HL-60 (cell line): ENCODE data around the gene CRELD2.

Experiments
- GABPA ChIP-seq: IDR thresholded peaks from 2 replicates; pipeline ENCODE4 v1.6.1; 2012; ENCODE audit warnings: low read depth
- POLR2AphosphoS5 ChIP-seq: IDR thresholded peaks from 2 replicates; pipeline ENCODE4 v1.6.1; 2012; ENCODE audit warnings: low read depth
- SPI1 ChIP-seq: IDR thresholded peaks from 2 replicates; pipeline ENCODE4 v1.6.1; 2012; ENCODE audit warnings: low read depth, mild to moderate bottlenecking, borderline replicate concordance
- TF ChIP-seq, protein P1 (sequence below): IDR thresholded peaks from 2 replicates; pipeline ENCODE4 v1.6.1; 2012; ENCODE audit warnings: low read depth; ENCODE audit not compliant: insufficient replicate concordance
- TF ChIP-seq, protein P2 (sequence below): IDR thresholded peaks from one replicate; pipeline ENCODE4 v1.5.1; 2011; ENCODE audit warnings: low read length, control low read depth, inconsistent platforms; ENCODE audit not compliant: insufficient read depth

DNA sequence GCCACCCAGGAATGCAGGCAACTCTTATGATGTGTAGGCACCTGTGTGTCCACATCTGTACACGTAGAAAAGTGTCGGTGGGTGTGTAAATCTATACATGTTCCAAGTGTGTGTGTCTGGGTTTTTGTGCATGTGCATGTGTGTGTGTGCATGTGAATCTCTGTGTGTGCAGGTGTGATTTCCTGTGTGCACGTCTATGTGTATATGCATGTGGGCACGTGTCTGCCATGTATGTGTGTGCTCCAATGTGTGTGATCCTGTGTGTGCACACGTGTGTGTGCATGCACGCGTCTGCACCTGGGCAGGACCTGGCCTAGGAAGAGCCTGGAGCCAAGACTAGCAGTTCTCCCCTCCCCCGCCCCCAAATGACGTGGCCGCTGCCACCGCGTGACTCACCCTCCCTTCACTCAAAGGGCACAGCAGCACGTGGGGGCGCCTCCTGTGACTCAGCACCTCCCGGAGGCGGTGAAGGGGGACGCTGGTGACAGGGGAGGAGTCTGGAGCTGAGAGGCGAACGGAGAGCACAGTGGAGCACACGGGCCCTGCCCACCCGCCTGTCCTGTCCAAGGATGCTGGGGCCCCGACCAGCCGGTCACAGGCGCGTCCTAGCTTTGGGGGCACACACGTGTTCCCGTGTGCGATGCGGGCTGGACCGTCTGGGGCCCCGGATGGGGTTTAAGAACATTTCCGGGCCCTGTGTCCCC, 52.2 kb downstream of the CRELD2 start:
- TF ChIP-seq, protein P1, sequence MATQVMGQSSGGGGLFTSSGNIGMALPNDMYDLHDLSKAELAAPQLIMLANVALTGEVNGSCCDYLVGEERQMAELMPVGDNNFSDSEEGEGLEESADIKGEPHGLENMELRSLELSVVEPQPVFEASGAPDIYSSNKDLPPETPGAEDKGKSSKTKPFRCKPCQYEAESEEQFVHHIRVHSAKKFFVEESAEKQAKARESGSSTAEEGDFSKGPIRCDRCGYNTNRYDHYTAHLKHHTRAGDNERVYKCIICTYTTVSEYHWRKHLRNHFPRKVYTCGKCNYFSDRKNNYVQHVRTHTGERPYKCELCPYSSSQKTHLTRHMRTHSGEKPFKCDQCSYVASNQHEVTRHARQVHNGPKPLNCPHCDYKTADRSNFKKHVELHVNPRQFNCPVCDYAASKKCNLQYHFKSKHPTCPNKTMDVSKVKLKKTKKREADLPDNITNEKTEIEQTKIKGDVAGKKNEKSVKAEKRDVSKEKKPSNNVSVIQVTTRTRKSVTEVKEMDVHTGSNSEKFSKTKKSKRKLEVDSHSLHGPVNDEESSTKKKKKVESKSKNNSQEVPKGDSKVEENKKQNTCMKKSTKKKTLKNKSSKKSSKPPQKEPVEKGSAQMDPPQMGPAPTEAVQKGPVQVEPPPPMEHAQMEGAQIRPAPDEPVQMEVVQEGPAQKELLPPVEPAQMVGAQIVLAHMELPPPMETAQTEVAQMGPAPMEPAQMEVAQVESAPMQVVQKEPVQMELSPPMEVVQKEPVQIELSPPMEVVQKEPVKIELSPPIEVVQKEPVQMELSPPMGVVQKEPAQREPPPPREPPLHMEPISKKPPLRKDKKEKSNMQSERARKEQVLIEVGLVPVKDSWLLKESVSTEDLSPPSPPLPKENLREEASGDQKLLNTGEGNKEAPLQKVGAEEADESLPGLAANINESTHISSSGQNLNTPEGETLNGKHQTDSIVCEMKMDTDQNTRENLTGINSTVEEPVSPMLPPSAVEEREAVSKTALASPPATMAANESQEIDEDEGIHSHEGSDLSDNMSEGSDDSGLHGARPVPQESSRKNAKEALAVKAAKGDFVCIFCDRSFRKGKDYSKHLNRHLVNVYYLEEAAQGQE, result no peak
- TF ChIP-seq, protein P2, sequence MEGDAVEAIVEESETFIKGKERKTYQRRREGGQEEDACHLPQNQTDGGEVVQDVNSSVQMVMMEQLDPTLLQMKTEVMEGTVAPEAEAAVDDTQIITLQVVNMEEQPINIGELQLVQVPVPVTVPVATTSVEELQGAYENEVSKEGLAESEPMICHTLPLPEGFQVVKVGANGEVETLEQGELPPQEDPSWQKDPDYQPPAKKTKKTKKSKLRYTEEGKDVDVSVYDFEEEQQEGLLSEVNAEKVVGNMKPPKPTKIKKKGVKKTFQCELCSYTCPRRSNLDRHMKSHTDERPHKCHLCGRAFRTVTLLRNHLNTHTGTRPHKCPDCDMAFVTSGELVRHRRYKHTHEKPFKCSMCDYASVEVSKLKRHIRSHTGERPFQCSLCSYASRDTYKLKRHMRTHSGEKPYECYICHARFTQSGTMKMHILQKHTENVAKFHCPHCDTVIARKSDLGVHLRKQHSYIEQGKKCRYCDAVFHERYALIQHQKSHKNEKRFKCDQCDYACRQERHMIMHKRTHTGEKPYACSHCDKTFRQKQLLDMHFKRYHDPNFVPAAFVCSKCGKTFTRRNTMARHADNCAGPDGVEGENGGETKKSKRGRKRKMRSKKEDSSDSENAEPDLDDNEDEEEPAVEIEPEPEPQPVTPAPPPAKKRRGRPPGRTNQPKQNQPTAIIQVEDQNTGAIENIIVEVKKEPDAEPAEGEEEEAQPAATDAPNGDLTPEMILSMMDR, result no peak
- TF ChIP-seq GABPA (no peak), POLR2AphosphoS5 (peak; percentile 73; the same call in 1 of the 2 replicates), SPI1 (no peak)
